HG03442 (cell line): ENCODE measurements around the gene RIPK3.

ENCODE experiments used
- ATAC-seq: cut with Tn5 transposase; IDR thresholded peaks from one replicate; pipeline ENCODE4 v1.9.1; 2021; ENCODE audit warnings: mild to moderate bottlenecking, moderate library complexity; ENCODE audit not compliant: unreplicated experiment

The RIPK3 gene

DNA sequence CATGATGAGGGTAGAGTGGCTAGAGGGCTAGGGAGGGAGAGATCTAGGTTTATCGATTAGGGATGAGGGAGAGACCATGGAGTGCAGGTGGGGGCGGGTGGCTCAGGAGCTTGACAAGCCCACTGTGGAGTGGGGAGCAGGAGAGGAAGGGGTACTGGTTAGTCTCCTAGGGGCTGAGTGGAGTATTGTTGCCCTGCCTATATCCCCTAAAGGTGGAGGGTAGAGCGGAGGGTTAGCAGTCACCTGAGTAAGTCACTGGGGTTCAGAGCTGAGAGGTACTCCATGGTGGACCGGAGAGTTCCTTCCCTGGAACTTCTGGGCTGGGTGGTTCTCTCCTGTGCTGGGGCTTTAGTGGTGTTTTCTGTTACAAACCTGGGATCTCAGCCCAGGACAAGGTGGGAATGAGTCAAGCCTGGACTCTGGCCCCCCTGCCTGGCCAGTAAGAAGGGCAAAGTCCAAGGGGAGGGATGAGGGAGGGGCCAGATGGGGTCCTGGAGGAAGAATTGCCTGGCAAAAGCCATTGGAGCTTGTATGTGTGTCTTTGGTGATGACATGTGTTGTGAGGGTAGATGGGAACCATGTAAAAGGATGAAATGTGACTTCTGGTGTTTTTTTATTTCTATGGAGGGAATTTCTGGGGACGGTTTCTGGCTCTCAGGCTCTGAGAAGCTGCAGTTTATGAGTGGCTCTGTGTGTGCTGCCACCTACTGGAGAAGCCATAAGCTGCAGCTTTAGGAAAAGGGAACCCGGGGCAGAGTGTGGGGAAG, 32.0 kb downstream of the RIPK3 start, which contains the start of gene CIDEB:
CIDEB (minus strand) TSS at position 403 of the 767 bp plus-strand sequence; CDS start at position 284, 119 bp downstream.
- no peak for ATAC-seq

DNA sequence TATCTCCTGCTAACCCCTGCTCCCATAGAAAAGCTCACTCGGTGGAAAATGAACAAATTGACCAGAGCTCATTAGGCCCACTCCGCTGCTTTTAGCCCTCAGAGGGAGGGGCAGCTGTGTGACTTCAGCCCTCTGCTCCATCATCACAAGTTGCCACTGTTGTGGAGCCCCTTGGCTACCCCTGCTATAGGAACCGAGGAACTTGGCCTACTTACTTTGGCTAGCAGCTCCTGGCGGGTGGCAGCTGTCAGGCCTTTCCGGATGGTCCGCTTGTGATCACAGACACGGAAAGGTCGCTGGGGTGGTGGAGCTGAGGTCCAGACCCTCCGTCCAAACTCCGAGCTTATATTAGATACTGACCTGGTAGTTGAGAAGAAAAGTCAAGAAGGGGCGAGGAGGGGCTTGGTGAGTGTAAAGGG, 32.6 kb downstream of the RIPK3 start:
- no peak for ATAC-seq

DNA sequence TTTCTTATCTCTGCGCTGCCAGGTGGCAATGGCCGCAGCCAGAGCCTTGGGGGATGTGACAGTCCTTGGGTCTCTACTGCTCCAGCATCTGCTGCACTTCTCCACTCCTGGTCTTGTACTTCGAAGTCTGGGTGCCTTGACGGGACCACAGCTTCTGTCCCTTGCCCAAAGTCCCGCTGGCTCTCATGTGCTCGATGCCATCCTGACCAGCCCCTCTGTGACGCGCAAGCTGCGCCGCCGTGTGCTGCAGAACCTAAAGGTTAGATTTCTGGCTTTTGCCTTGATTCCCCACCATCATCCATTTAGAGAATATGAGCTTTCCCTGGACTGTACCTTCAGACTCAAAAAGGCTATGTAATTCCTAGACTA, 35.8 kb downstream of the RIPK3 start:
- ATAC-seq, result no peak

- no peak for ATAC-seq
Measured at GRCh38 chr14:24300326-24300980, 39.3 kb downstream of the RIPK3 start.

DNA sequence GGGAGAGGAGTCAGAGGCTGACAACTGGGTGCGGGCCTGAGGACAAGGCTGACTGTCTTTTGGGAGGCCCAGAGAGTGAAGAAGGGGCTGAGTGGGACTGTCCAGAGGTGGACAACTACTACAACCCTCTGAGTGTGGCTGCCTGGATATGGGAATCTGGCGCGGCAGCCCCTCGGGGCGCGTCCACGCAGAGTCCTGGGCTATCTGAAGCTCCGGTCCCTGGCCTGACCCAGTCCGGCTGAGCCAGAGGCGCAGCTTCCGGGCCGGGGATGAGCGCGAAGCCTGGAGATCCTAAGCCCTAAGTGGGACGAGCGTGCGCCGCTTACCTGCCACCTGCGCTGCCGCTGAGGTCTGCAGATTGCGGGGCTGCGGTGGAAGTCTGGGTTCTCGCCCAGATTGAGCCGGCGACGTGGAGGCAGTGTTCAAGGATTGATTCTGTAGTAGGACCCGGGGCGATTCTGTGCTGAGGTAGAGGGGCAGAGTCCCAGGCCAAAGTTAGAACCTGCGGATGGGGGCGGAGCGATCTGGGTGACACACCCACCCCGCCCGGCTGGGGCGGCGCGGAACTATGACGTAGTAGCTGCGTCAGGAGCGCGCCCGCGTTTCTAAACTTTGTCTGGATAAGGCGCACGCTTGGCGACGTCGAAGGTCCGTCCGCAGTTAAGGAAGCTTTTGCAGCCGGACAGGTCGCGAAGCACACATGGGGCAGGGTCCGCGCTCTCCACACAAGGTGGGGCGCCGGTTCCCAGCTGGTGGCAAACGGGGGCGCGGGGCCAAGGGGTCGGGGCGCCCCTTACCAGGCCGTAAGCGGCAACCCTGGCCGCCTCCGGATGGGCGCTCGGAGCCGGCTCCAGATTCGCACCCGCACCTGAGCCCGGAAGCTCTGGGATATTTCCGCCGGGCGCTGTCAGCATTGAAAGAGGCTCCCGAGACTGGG, 40.3 kb downstream of the RIPK3 start, which contains the start of the genes DHRS1 and NOP9:
DHRS1 (minus strand) TSS at position 526 of the 937 bp plus-strand sequence. CDS start 674 bp downstream, outside the sequence.
NOP9 (plus strand) TSS at position 596 of the 937 bp plus-strand sequence; CDS start at position 701, 105 bp downstream.
- peak; percentile 69 for ATAC-seq

DNA sequence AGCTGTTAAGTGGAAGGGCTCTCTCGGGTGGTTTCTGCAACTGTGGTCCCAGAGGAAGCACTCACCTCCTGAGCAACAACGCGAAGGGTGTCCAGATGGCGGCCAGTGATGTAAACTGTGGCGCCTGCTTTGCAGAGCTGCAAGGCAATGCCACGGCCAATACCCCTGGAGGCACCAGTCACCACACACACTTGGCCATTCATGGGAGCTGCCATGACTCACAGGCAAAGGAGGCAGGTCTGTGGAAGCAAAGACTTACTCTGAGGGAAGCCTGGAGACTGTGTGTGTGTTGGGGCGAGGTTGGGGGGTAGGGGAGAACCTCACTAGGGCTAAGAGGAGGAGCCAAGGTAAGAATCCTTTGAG, 40.9 kb downstream of the RIPK3 start:
- no peak for ATAC-seq

- ATAC-seq, result peak; percentile 16
Measured at GRCh38 chr14:24297190-24297964, 42.4 kb downstream of the RIPK3 start.

- ATAC-seq, result peak; percentile 40
Measured at GRCh38 chr14:24296341-24297157, 43.2 kb downstream of the RIPK3 start.

DNA sequence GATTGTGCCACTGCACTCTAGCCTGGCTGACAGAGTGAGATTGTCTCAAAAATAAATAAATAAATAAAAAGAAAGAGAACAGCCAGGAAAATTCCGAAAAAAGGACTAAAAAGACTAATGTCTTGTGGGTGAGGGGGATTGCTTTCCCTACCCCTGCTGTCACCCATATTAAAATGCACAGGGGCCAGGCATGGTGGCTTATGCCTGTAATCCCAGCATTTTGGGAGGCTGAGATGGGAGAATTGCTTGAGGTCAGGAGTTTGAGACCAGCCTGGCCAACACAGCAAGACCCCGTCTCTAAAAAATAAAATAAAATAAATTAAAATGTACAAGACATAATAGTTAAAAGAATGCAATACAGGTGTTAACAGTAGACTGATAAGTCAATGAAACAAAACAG, 46.3 kb downstream of the RIPK3 start:
- ATAC-seq, result no peak

DNA sequence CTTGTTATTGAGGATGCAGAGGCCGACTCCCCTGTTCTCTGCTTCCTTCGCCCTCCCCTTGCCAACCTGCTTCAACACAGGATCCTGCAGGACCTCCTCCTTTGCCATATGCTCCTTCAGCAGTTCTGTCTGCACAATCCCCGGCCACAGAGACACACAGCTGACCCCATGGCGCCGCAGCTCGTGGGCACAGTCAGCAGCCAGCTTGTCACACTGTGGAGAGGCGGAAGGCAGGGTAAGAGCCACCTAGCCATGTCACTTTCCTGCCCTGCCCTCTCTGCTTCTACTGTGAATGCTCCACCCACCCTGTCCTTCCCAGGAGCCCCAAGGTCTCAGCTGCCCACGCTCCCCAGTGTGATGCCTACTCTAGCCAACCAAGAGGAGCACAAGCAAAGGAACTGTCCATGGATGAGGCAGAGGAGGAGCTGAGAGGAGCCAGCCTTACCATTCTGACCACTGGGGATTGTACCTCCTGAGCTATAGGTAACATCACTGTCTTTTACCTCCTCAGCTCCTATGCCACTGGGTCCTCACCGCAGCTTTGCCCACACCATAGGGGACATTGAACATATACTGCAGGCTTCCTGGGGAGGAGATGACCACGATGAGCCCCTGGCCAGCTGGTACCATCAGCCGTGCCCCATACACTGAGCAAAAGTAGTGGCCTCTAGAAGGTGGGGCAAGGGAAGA, 47.5 kb downstream of the RIPK3 start:
- no peak for ATAC-seq

DNA sequence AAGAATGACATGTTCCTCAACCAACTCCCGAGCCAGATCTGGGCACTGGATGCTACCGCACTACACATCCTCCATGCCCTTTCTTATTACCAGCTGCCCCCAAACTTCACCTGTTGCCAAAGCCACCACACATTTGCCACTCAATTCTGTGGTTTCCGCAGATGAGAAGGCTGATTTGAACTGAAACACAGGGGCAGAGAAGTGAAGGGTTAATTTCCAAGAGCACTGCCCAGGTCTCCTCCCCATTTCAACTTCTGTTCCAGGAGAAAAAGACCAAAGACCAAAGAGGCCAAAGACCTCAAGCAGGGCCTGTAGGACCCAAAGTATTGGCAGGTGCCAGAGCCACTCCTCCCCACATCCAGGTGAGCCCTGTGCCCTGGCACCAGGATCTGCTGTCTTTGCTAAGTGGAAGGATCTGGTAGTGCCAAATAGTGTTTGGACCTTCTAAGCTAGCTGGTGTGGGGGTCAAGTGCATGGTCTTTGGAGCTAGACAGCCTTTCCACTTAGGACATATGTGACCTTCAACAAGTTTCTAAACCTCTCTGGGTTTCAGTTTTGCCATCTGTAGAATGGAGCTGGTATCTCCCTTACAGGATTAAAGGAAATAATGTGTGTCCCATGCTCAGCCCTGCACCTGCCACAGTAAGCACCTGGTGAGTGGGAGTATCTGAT, 48.2 kb downstream of the RIPK3 start:
- ATAC-seq, result no peak

DNA sequence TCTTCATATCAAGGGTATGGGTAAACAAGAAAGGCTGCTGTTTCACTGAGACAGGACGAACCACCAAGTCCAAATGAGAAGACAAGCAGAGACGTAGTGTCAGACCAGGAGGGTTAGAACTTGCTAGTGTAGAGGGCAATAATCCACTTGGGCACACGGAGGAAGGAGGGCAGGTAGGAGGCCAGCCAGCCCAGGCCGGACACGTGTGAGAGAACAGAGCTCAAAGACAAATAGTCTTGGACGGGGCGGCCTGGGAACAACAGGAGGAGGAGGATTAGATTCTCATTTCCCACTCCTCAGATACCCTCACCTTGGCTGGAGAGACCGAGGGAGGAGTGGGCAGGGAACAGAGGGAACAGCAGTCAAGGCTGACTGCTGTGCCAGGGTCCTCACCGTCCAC, 49.0 kb downstream of the RIPK3 start:
- no peak for ATAC-seq

GRCh38 chr14:24289649-24290280, 50.0 kb downstream of the RIPK3 start:
- ATAC-seq, result peak; percentile 92

GRCh38 chr14:24286996-24287395, 52.8 kb downstream of the RIPK3 start:
- no peak for ATAC-seq
